BJ (cell line): ENCODE data around the gene SRGAP2B. TPM values are rescaled to one million over a fixed set of nuclear protein-coding genes. Genes with fewer than 3 reads are reported as not detected.
"Not testable (repeated sequence)": the region's sequence is repeated elsewhere in the genome, so short reads cannot be mapped to it uniquely, and the experiment has no call there.

Source experiments
- CTCF ChIA-PET: fragments of 350-600 bp; formaldehyde crosslinking; extraction: SDS; loops from one replicate; lab custom pipeline; 2021; ENCODE audit warnings: antibody characterized with exemption, inconsistent platforms; lab: Yijun Ruan, JAX
- POLR2A ChIA-PET: fragments of 300-600 bp; sonication (Branson Sonifier 250); formaldehyde crosslinking; extraction: SDS; loops from one replicate; lab custom pipeline; 2021; ENCODE audit warnings: antibody characterized with exemption; lab: Charles Lee
- DNase-seq: peaks from one replicate; pipeline ENCODE4 v3.0.0-alpha.2; 2011; ENCODE audit warnings: low read depth
- H3K27me3 ChIP-seq: 2 replicates; pipeline ENCODE4 v1.6.0; 2011; ENCODE audit warnings: low read length; ENCODE audit not compliant: control insufficient read depth, insufficient read depth
- H3K36me3 ChIP-seq: 2 replicates; pipeline ENCODE4 v1.5.1; 2011; ENCODE audit warnings: low read length; ENCODE audit not compliant: control insufficient read depth, insufficient read depth
- H3K4me3 ChIP-seq: 2 replicates; pipeline ENCODE4 v1.5.1; 2011; ENCODE audit warnings: low read depth, mild to moderate bottlenecking, control low read depth, low read length
- polyA minus RNA-seq: library from RNA; depleted of rRNA, polyadenylated mRNA; stranded (reverse); fragments of >200 nt; gene quantifications from 2 replicates; pipeline ENCODE4 v1.2.3, GENCODE V29; 2011; rRNA and poly(A)+ RNA removed
- polyA plus RNA-seq: library from polyadenylated mRNA; depleted of rRNA; stranded (reverse); fragments of >200 nt; gene quantifications from 2 replicates; pipeline ENCODE4 v1.2.3, GENCODE V29; 2011; rRNA removed

The SRGAP2B gene
- polyA plus RNA-seq (4.8 and 5.1 TPM in 2 replicates), polyA minus RNA-seq (14.5 and 15.0 TPM in 2 replicates)

GRCh38 chr1:145095284-145096057 is at the start of gene SRGAP2B, which contains the start of gene FAM72D:
Gene SRGAP2B (minus strand): TSS chr1:145095328. CDS start chr1:145092901, 2,427 bp downstream.
Gene FAM72D (plus strand): TSS chr1:145095974. CDS start chr1:145096848, 874 bp downstream.
- H3K27me3 ChIP-seq, CTCF ChIA-PET, DNase-seq, POLR2A ChIA-PET, H3K36me3 ChIP-seq: not testable (repeated sequence)
- peak within 1 kb of the TSS; percentile 43 for H3K4me3 ChIP-seq

DNA sequence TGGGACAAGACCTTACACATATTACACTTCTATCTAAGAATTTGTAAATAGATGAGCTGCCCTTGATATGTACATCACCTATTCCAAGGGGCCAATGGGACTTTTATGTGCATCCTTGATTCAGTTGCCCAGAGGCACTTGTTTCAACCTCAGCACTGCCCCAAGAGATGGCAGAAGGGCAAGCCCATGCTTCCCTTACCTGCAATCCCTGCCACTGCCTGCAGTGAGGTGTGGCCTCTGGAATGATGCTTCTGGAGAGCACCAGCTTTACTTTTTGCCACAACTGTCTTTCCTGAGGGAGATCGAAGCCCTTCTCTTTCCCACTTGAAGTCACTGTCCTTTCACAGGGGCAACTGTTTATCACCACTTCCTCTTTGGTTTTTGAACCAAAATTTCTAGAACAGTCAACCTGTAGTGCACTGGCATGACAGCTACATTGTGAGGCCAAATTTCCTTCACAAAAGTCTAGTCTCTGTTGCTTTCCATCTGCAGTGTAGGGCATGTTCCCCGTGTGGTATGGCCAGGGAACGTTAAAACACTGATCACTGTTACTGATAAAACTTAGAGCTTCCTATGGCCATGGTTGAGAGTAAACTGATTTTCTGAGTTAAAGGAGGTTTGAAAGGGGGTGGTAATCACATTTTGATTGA is 49.3 kb upstream of the SRGAP2B start:
- H3K4me3 ChIP-seq, CTCF ChIA-PET, DNase-seq, POLR2A ChIA-PET, H3K27me3 ChIP-seq, H3K36me3 ChIP-seq: not testable (repeated sequence)

- CTCF ChIA-PET, DNase-seq, H3K4me3 ChIP-seq, H3K27me3 ChIP-seq, POLR2A ChIA-PET, H3K36me3 ChIP-seq: not testable (repeated sequence)
Measured at GRCh38 chr1:145140549-145140948, 45.4 kb upstream of the SRGAP2B start.

DNA sequence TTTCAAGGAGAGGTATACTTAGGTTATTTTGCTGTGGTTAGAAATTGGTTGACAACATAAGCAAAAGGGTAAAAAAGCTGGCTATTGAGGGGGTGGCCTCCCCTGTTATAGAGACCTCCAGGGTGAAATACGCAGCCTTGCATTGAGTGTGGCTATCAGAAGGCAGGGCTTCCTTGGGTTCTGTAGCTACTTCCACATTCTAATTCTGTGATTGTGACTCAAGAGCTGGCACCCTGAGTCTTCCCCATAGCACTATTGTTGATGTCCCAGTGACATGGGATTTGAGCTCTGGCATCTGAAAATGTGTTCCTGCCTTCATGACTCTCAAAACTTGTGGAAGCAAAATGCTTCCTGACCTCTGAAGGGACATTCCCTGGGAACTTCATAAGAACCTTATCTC is 39.3 kb upstream of the SRGAP2B start:
- DNase-seq, H3K4me3 ChIP-seq, H3K27me3 ChIP-seq, H3K36me3 ChIP-seq, POLR2A ChIA-PET, CTCF ChIA-PET: not testable (repeated sequence)

DNA sequence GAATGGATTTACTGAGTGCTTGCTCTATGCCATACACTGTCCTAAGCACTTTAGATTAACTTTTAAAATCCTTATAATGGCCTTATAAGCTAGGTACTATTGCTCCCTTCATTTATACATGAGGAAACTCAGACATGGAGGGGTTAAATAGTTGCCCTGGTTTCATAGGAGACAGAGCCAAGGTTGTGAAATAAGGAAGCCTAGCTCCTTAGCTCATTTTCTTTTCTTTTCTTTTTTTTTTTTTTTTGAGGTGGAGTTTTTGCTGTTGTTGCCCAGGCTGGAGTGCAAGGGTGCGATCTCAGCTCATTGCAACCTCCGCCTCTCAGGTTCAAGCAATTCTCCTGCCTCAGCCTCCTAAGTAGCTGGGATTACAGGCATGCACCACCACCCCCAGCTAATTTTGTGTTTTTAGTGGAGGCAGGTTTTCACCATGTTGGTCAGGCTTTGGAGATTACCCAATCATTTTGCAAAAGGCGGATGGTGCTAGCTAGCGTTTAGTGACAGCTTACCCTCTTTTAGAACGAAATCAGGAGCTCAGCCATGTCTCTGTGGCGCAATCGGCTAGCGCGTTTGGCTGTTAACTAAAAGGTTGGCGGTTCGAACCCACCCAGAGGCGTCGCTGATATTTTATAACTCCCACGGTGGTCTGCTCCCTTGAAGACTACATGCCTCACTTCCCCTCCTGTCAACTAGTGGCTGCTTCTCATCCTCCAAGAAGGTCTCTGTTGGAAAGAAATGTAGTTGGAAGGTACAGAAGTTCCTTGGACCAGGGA is 33.8 kb upstream of the SRGAP2B start:
- H3K4me3 ChIP-seq, CTCF ChIA-PET, POLR2A ChIA-PET, H3K36me3 ChIP-seq, DNase-seq, H3K27me3 ChIP-seq: not testable (repeated sequence)

GRCh38 chr1:145127144-145127543 is 32.0 kb upstream of the SRGAP2B start:
- POLR2A ChIA-PET, H3K4me3 ChIP-seq, DNase-seq, H3K27me3 ChIP-seq, CTCF ChIA-PET, H3K36me3 ChIP-seq: not testable (repeated sequence)

DNA sequence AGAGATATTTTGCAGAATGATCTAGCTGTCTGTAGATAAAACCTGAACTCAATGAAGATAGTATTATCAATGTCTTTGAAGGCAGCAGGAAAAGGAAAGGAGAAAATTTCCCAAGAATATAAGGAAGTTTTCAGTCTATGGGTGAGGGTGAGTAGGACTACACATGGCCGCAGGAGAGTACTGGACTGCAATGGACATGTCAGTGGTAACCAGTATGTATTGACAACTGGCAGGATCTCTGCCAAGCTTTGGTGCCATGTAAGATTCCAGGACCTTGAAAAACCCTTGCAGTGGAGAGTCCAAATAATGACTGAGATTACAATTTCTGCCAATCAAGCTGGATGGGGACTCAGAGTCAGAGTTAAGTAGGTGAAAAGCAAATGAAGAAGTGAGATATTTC is 30.0 kb upstream of the SRGAP2B start:
- H3K4me3 ChIP-seq, H3K27me3 ChIP-seq, POLR2A ChIA-PET, CTCF ChIA-PET, H3K36me3 ChIP-seq, DNase-seq: not testable (repeated sequence)

GRCh38 chr1:145123992-145124641 is 29.0 kb upstream of the SRGAP2B start:
- CTCF ChIA-PET, H3K4me3 ChIP-seq, POLR2A ChIA-PET, H3K27me3 ChIP-seq, H3K36me3 ChIP-seq, DNase-seq: not testable (repeated sequence)

DNA sequence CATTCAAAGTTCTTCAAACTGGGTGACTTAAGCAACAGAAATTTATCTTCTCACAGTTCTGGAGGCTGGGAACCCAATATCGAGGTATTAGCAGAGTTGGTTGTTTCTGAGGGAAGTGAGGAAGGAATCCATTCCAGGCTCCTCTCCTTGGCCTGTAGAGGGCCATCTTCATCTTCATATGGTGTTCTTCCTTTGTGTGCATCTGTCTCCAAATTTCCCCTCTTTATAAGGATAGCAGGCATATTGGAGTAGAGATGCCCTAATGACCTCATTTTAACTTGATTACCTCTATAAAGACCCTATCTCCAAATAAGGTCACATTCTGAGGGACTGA is 27.9 kb upstream of the SRGAP2B start:
- DNase-seq, POLR2A ChIA-PET, H3K4me3 ChIP-seq, H3K36me3 ChIP-seq, H3K27me3 ChIP-seq, CTCF ChIA-PET: not testable (repeated sequence)

DNA sequence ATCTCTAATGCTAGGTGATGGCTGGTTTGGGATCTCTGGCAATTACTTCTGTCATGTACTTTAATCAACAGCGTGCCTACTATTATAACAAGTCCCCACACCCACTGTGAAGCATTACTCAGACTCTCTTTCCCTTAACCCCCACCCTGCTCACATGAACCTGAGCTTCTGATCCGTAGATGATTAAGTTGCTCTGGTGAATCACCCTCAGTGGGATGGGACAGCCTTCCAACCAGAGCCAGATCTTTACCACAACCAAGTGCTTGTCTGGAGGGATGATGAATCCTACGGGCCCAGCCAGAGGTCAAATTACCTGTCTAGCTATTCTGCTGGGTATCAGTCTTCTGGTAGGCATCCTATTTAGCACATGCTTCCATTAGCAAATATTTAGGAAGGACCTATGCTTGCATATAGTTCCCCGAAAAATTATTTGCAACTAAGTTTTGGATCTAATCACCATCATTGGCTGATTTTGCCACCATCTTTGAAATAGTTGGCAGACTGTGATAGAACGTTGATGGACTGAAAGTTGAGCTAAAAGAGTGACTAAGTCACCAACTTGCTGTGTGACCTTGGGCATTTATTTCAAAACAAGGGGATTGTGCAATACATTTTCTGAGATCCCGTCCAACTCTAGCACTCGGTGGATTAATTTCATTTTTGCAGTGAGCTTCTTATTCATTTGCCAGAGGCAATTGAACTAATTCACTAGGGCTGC is 27.4 kb upstream of the SRGAP2B start:
- CTCF ChIA-PET, DNase-seq, H3K27me3 ChIP-seq, POLR2A ChIA-PET, H3K36me3 ChIP-seq, H3K4me3 ChIP-seq: not testable (repeated sequence)

DNA sequence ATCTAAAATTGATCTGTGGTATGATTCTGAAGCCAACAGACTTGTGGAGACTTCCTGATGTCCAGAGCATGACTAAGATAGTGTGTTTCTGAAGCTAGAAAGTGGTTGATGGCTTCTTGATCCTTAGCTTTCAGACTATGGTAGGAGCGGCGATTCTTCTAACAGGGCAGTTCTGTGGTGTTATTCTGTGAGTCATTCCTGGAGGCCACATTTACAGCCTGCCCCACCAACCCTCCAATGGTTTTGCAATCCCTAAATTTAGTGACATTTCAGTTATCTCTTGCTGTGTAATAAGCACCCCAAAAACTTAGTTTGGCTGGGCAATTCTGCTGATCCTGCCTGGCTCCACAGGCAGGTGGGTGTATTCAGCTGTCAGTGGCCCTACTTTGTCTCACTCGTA is 24.7 kb upstream of the SRGAP2B start:
- H3K4me3 ChIP-seq, CTCF ChIA-PET, H3K36me3 ChIP-seq, DNase-seq, H3K27me3 ChIP-seq, POLR2A ChIA-PET: not testable (repeated sequence)
